HepG2 (cell line): ENCODE results near the gene MSS51. TPM values are rescaled to one million over a fixed set of nuclear protein-coding genes. Genes with fewer than 3 reads are reported as not detected.
A peak's percentile ranks its signal among the peaks of the same experiment; 100 is the strongest.

ENCODE experiments used
- ARID2 ChIP-seq: sonication (generic); formaldehyde crosslinking; IDR thresholded peaks from 2 replicates; pipeline ENCODE4 v1.8.1; 2022; ENCODE audit warnings: mild to moderate bottlenecking, missing genetic modification reagents, borderline replicate concordance
- CBX1 ChIP-seq: IDR thresholded peaks from one replicate; pipeline ENCODE4 v1.6.1; 2016; ENCODE audit warnings: antibody characterized with exemption, low read depth
- KMT2B ChIP-seq: IDR thresholded peaks from 2 replicates; pipeline ENCODE4 v1.6.1; 2016; ENCODE audit warnings: missing genetic modification reagents, missing compliant biosample characterization
- MAFG ChIP-seq: sonication (generic); formaldehyde crosslinking; IDR thresholded peaks from 2 replicates; pipeline ENCODE4 v1.5.1; 2020; ENCODE audit warnings: mild to moderate bottlenecking, missing genetic modification reagents
- PHF8 ChIP-seq: sonication (generic); formaldehyde crosslinking; IDR thresholded peaks from 2 replicates; pipeline ENCODE4 v1.5.0; 2020; ENCODE audit warnings: missing genetic modification reagents
- PRDM4 ChIP-seq: sonication (generic); formaldehyde crosslinking; IDR thresholded peaks from 2 replicates; pipeline ENCODE4 v1.9.0; 2021; ENCODE audit warnings: missing genetic modification reagents, borderline replicate concordance
- XBP1 ChIP-seq: sonication (generic); formaldehyde crosslinking; IDR thresholded peaks from 2 replicates; pipeline ENCODE4 v1.5.0; 2020; ENCODE audit warnings: missing genetic modification reagents
- ZC3H13 ChIP-seq: sonication (generic); formaldehyde crosslinking; IDR thresholded peaks from 2 replicates; pipeline ENCODE4 v1.8.1; 2023; ENCODE audit warnings: mild to moderate bottlenecking, missing genetic modification reagents, moderate library complexity
- ZFP41 ChIP-seq: sonication (generic); formaldehyde crosslinking; IDR thresholded peaks from 2 replicates; pipeline ENCODE4 v1.4.0; 2020; ENCODE audit warnings: mild to moderate bottlenecking, missing genetic modification reagents, borderline replicate concordance
- ZNF484 ChIP-seq: sonication (generic); formaldehyde crosslinking; IDR thresholded peaks from 2 replicates; pipeline ENCODE4 v1.5.1; 2020; ENCODE audit warnings: mild to moderate bottlenecking, low read depth, missing genetic modification reagents, borderline replicate concordance
- ZNF770 ChIP-seq: sonication (generic); formaldehyde crosslinking; IDR thresholded peaks from 2 replicates; pipeline ENCODE4 v1.5.0; 2020; ENCODE audit warnings: mild to moderate bottlenecking, missing genetic modification reagents
- ZNF879 ChIP-seq: sonication (generic); formaldehyde crosslinking; IDR thresholded peaks from 2 replicates; pipeline ENCODE4 v1.8.1; 2023; ENCODE audit warnings: missing genetic modification reagents
- ZSCAN31 ChIP-seq: sonication (generic); formaldehyde crosslinking; IDR thresholded peaks from 2 replicates; pipeline ENCODE4 v1.5.0; 2020; ENCODE audit warnings: low read depth, mild to moderate bottlenecking, missing genetic modification reagents
- polyA plus RNA-seq, 8 experiments: library from polyadenylated mRNA; depleted of rRNA in 3 of 8; stranded (reverse) in 7 of 8; unstranded in 1 of 8; fragments of >200 nt; fragmentation: Illumina TruSeq in 4 of 8; extraction: Trizol in 4 of 8; gene quantifications; 2 replicates each; pipeline versions ENCODE4 v1.2.1 to v1.2.3, GENCODE V29; 2011 to 2016; ENCODE audit warnings: low read depth in 4 of 8, missing spikeins in 1 of 8, mixed read lengths in 1 of 8; ENCODE audit not compliant: insufficient read depth in 1 of 8
- total RNA-seq, 5 experiments: library from RNA; depleted of rRNA; stranded (reverse); fragments of >200 nt; fragmentation: Illumina TruSeq; extraction: Trizol; gene quantifications; 2 replicates each; pipeline ENCODE4 v1.2.3, GENCODE V29; 2016; ENCODE audit warnings: low read depth in 1 of 5
- TF ChIP-seq, protein P1 (sequence below): IDR thresholded peaks from 2 replicates; pipeline ENCODE4 v1.4.0; 2020; ENCODE audit warnings: mild to moderate bottlenecking, missing genetic modification reagents
- TF ChIP-seq, protein P2 (sequence below): sonication (generic); formaldehyde crosslinking; IDR thresholded peaks from 2 replicates; pipeline ENCODE4 v1.4.0; 2020; ENCODE audit warnings: mild to moderate bottlenecking, missing genetic modification reagents

The MSS51 gene
- total and polyA plus RNA-seq, 2 of the 13 experiments (the other 11 are each of a cell fraction or from before 2014, with no cell fraction given), result 0.91 to 2.4 TPM

DNA sequence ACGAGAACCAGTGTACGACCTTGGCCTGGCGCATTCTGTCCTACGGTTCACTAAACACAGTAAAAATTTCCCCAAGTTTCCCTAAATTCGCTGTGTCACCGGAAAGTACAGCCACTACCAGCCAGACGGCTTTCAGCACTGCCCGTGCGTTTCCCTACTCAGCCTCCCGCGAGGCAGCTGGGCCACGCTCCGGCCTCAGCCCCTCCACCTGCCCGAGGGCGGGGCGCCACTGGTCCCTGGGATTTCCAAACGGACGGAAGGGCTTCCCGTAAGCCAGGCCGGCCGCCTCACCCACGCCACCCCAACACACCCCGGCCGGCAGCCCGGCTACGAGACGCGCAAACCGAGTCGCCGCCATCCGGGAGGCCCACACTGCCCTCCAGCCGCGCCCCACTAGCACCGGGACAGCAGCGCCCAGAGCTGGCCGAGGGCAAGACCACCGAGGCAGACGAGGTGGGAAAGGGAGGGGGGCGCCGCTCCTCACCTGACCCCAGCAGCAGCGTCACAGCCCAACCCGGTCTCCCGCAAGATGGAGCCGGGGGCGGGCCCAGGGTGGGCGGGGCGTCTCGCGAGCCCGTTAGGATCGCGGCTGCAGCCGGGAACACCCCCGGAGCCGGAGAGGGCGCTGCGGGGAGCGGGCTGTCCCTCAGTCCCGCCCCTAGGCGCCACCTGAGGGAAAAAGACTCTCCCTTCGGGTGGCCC is 19.7 kb downstream of the MSS51 start, which contains the start of gene ANXA7 (continued):
- TF ChIP-seq, protein P1, sequence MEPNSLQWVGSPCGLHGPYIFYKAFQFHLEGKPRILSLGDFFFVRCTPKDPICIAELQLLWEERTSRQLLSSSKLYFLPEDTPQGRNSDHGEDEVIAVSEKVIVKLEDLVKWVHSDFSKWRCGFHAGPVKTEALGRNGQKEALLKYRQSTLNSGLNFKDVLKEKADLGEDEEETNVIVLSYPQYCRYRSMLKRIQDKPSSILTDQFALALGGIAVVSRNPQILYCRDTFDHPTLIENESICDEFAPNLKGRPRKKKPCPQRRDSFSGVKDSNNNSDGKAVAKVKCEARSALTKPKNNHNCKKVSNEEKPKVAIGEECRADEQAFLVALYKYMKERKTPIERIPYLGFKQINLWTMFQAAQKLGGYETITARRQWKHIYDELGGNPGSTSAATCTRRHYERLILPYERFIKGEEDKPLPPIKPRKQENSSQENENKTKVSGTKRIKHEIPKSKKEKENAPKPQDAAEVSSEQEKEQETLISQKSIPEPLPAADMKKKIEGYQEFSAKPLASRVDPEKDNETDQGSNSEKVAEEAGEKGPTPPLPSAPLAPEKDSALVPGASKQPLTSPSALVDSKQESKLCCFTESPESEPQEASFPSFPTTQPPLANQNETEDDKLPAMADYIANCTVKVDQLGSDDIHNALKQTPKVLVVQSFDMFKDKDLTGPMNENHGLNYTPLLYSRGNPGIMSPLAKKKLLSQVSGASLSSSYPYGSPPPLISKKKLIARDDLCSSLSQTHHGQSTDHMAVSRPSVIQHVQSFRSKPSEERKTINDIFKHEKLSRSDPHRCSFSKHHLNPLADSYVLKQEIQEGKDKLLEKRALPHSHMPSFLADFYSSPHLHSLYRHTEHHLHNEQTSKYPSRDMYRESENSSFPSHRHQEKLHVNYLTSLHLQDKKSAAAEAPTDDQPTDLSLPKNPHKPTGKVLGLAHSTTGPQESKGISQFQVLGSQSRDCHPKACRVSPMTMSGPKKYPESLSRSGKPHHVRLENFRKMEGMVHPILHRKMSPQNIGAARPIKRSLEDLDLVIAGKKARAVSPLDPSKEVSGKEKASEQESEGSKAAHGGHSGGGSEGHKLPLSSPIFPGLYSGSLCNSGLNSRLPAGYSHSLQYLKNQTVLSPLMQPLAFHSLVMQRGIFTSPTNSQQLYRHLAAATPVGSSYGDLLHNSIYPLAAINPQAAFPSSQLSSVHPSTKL (CRISPR knock-in tag), result 0 out of 2 replicates have a peak, but pooled peaks have one; percentile 49
- no peak; the same call in 1 of the 2 replicates for TF ChIP-seq ZNF484
- TF ChIP-seq PRDM4 (CRISPR knock-in tag), result no peak
- peak; percentile 53; the same call in 1 of the 2 replicates for TF ChIP-seq ARID2 (CRISPR knock-in tag)
- TF ChIP-seq XBP1 (CRISPR knock-in tag), result no peak
- TF ChIP-seq MAFG (CRISPR knock-in tag), result no peak
- peak; percentile 99 for TF ChIP-seq PHF8 (CRISPR knock-in tag)
- TF ChIP-seq ZFP41 (CRISPR knock-in tag), result peak; percentile 47; the same call in 1 of the 2 replicates
- TF ChIP-seq ZNF770 (CRISPR knock-in tag), result no peak; the same call in 1 of the 2 replicates
- TF ChIP-seq ZC3H13, result peak; percentile 64; the same call in 1 of the 2 replicates
- TF ChIP-seq, protein P2, sequence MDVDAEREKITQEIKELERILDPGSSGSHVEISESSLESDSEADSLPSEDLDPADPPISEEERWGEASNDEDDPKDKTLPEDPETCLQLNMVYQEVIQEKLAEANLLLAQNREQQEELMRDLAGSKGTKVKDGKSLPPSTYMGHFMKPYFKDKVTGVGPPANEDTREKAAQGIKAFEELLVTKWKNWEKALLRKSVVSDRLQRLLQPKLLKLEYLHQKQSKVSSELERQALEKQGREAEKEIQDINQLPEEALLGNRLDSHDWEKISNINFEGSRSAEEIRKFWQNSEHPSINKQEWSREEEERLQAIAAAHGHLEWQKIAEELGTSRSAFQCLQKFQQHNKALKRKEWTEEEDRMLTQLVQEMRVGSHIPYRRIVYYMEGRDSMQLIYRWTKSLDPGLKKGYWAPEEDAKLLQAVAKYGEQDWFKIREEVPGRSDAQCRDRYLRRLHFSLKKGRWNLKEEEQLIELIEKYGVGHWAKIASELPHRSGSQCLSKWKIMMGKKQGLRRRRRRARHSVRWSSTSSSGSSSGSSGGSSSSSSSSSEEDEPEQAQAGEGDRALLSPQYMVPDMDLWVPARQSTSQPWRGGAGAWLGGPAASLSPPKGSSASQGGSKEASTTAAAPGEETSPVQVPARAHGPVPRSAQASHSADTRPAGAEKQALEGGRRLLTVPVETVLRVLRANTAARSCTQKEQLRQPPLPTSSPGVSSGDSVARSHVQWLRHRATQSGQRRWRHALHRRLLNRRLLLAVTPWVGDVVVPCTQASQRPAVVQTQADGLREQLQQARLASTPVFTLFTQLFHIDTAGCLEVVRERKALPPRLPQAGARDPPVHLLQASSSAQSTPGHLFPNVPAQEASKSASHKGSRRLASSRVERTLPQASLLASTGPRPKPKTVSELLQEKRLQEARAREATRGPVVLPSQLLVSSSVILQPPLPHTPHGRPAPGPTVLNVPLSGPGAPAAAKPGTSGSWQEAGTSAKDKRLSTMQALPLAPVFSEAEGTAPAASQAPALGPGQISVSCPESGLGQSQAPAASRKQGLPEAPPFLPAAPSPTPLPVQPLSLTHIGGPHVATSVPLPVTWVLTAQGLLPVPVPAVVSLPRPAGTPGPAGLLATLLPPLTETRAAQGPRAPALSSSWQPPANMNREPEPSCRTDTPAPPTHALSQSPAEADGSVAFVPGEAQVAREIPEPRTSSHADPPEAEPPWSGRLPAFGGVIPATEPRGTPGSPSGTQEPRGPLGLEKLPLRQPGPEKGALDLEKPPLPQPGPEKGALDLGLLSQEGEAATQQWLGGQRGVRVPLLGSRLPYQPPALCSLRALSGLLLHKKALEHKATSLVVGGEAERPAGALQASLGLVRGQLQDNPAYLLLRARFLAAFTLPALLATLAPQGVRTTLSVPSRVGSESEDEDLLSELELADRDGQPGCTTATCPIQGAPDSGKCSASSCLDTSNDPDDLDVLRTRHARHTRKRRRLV (CRISPR knock-in tag), result peak; percentile 51; the same call in 1 of the 2 replicates
- TF ChIP-seq KMT2B, result peak; percentile 81; the same call in 1 of the 2 replicates
- TF ChIP-seq ZNF879 (CRISPR knock-in tag), result no peak
- TF ChIP-seq ZSCAN31 (CRISPR knock-in tag), result peak; percentile 65
- TF ChIP-seq CBX1, result peak; percentile 70
